GM19025 (cell line): Measurements from ENCODE around the gene TTLL11.
"Not testable (repeated sequence)": the region's sequence is repeated elsewhere in the genome, so short reads cannot be mapped to it uniquely, and the experiment has no call there.

ENCODE experiments used
- ATAC-seq: cut with Tn5 transposase; IDR thresholded peaks from one replicate; pipeline ENCODE4 v1.9.1; 2021; ENCODE audit warnings: mild to moderate bottlenecking, low read depth, moderate library complexity; ENCODE audit not compliant: unreplicated experiment

Gene TTLL11

GRCh38 chr9:122086873-122087272, 6.2 kb downstream of the TTLL11 start:
- ATAC-seq, result no peak

GRCh38 chr9:122085260-122085659, 7.8 kb downstream of the TTLL11 start:
- ATAC-seq, result no peak

GRCh38 chr9:122084026-122084675, 9.0 kb downstream of the TTLL11 start:
- no peak for ATAC-seq

- ATAC-seq, result no peak
Measured at GRCh38 chr9:122080986-122081385, 12.1 kb downstream of the TTLL11 start.

- ATAC-seq, result no peak
Measured at GRCh38 chr9:122078557-122078956, 14.6 kb downstream of the TTLL11 start.

GRCh38 chr9:122076773-122077172, 16.3 kb downstream of the TTLL11 start:
- no peak for ATAC-seq

- no peak for ATAC-seq
Measured at GRCh38 chr9:122076117-122076516, 17.0 kb downstream of the TTLL11 start.

- ATAC-seq, result no peak
Measured at GRCh38 chr9:122075135-122076030, 17.7 kb downstream of the TTLL11 start.

- no peak for ATAC-seq
Measured at GRCh38 chr9:122071715-122072114, 21.4 kb downstream of the TTLL11 start.

GRCh38 chr9:122070728-122071515, 22.2 kb downstream of the TTLL11 start:
- ATAC-seq, result no peak

- not testable (repeated sequence) for ATAC-seq
Measured at GRCh38 chr9:122066680-122067079, 26.4 kb downstream of the TTLL11 start.

GRCh38 chr9:122065923-122066629, 27.0 kb downstream of the TTLL11 start:
- no peak for ATAC-seq

- no peak for ATAC-seq
Measured at GRCh38 chr9:122060481-122060880, 32.6 kb downstream of the TTLL11 start.

GRCh38 chr9:122059955-122060324, 33.2 kb downstream of the TTLL11 start:
- ATAC-seq, result no peak

- ATAC-seq, result no peak
Measured at GRCh38 chr9:122059214-122059954, 33.7 kb downstream of the TTLL11 start.

- no peak for ATAC-seq
Measured at GRCh38 chr9:122058709-122059108, 34.4 kb downstream of the TTLL11 start.

- no peak for ATAC-seq
Measured at GRCh38 chr9:122058051-122058450, 35.1 kb downstream of the TTLL11 start.

- no peak for ATAC-seq
Measured at GRCh38 chr9:122057211-122057610, 35.9 kb downstream of the TTLL11 start.

GRCh38 chr9:122056484-122056883, 36.6 kb downstream of the TTLL11 start:
- no peak for ATAC-seq

- no peak for ATAC-seq
Measured at GRCh38 chr9:122055701-122056100, 37.4 kb downstream of the TTLL11 start.
